GM10248 (cell line): ENCODE results near the gene MYL10.

Source experiments
- CTCF ChIA-PET: fragments of 300-600 bp; sonication (Branson Sonifier 250); formaldehyde crosslinking; extraction: SDS; loops from one replicate; lab custom pipeline; 2021; ENCODE audit warnings: antibody characterized with exemption; lab: Yijun Ruan, JAX
- POLR2A ChIA-PET: fragments of 350-650 bp; sonication (Branson Sonifier 250); formaldehyde crosslinking; extraction: SDS; loops from one replicate; lab custom pipeline; 2020; ENCODE audit warnings: antibody characterized with exemption; lab: Yijun Ruan, JAX
- DNase-seq: peaks from one replicate; pipeline ENCODE4 v3.0.0; 2012; ENCODE audit errors: extremely low spot score
- CTCF ChIP-seq: IDR thresholded peaks from 2 replicates; pipeline ENCODE4 v1.5.1; 2012; ENCODE audit warnings: mild to moderate bottlenecking, low read depth; ENCODE audit errors: extremely low read depth, missing control alignments, control extremely low read depth

The MYL10 gene

DNA sequence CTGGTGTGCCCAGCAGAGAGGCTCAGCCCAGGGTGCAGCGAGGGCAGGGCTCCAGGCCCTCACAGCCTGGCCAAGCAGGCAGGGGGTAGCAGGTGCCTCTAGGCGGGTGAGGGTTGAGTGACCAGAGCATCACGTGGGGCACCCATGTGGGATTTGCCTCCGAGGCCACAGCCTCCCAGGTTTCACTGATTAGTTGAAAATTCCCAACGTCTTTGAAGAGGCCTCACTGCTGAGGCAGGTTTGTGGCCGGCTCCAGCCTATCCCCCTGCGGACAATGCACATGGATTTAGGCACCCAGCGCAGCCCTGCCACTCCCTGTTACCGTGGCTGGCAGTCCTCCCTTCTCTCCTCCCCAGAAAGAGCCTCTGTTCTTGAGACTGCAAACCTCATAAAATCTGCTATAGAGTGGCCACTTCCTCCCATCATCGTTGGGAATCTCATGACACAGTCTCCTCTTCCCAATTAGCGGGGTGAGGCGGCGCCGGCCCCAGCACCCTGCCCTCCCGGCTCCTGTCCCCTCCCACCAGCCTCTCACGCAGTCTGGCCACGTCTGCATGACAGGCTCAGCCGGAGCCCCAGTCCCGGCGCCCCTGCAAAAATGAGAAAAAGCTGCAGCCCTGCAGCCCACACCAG lies 10.8 kb downstream of the MYL10 start:
- no peak for TF ChIP-seq CTCF
- ChIA-PET CTCF (no interaction called here), POLR2A (no interaction called here)
- DNase-seq = no peak

DNA sequence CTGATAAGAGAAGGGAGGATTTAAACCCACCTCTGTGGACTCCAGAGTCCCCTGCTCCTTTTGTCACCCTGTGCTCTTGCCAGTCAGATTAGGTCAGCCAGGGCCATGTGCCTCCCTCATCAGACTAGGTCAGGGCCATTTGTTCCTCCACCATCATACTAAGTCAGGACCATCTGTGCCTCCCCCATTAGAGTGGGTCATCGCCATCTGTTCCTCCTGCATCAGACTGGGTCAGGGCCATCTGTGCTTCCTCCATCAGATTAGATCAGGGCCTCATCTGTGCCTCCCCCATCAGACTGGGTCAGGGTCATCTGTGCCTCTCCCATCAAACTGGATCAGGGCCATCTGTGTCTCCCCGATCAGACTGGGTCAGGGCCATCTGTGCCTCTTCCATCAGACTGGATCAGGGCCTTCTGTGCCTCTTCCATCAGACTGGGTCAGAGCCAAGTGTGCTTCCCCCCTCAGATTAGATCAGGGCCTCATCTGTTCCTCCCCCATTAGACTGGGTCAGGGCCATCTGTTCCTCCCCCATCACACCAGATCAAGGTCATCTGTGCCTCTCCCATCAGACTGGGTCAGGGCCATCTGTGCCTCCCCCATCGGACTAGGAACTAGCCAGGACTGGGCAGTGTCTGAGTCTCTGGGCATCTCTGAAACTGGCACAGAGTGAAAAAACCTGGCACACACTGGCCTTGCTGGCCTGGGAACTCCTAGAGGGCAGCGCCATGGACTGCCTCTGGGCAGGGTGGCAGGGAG lies 11.5 kb downstream of the MYL10 start:
- ChIA-PET CTCF (interaction anchor here (1.3 kb wide), 1 partner anchor 14 kb away, joined by 4 read pairs; no protein-coding TSS in a partner anchor), POLR2A (no interaction called here)
- no peak for TF ChIP-seq CTCF

DNA sequence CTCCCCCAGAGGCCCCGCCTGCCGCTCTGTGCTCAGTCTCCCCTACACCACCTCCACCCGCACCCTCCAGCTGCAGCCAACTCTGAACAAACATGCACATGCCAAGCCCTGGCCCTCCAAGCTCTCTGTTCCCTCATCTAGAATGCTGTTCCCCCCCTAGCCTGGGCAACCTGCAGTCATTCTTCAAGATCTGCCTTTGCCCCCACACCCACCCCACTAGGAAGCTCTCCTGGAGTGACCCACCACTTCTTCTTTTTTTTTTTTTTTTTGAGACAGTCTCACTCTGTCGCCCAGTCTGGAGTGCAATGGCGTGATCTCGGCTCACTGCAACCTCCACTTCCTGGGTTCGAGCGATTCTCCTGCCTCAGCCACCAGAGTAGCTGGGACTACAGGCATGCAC lies 13.7 kb downstream of the MYL10 start:
- ChIA-PET POLR2A (no interaction called here), CTCF (interaction anchor here (3.9 kb wide), 1 partner anchor 13 kb away, joined by 23 read pairs; no protein-coding TSS in a partner anchor)
- DNase-seq = no peak

More for the DNA sequence above, 11.5 kb downstream of the MYL10 start:
- no peak for DNase-seq

GRCh38 chr7:101614939-101615302 lies 14.2 kb downstream of the MYL10 start:
- CTCF ChIA-PET = interaction anchor here (3.9 kb wide), 1 partner anchor 12 kb away, joined by 23 read pairs; no protein-coding TSS in a partner anchor
- DNase-seq = no peak

More for the DNA sequence above, 13.7 kb downstream of the MYL10 start:
- no peak for TF ChIP-seq CTCF

DNA sequence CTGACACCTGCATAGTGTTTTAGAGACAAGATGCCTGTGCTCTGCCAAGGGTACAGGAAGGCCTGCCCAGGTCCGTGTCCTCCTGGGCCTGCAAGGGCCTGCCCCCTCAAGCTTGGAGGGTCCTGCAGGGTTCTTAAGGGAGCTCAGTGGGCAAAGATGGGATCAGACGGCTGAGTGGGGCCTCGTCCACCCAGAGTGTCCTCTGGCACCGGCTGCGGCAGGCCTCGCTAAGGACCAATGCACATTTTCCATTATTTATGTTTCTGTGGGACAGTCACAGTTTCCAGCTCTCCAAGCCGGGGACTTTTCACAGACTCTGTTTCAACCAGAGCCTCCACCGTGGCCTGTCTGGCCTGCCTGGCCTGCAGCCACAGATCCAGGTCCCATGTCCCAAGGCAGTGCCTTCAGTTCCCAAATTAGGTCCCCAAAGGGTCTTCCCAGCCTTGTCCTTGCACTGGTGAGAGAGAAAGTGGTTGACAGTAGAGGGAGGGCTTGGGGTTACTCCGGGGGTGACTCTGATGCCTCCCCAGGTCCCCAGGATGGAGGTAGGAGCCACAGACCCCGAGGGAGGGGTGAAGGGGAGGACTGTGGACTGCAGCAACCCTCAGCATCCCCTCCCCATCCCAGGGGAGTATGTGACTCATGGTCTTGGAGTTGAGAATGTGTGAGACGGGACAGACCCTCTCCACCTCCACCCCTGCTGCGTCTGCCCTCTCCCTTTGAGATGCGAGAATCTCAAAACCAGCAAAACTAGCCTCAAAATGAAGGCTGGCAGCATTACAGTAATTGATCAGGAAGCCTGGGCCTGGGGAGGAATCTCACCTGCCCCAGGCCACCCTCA lies 14.8 kb downstream of the MYL10 start:
- ChIA-PET POLR2A (no interaction called here), CTCF (interaction anchor here (3.9 kb wide), 1 partner anchor 12 kb away, joined by 23 read pairs; no protein-coding TSS in a partner anchor)
- no peak for TF ChIP-seq CTCF
- no peak for DNase-seq

More at GRCh38 chr7:101614939-101615302, 14.2 kb downstream of the MYL10 start:
- TF ChIP-seq CTCF = no peak
- POLR2A ChIA-PET = no interaction called here
